Nephron (organoid): Measurements from ENCODE around the gene TENM4.

Experiments used
- H3K27ac Mint-ChIP-seq, 3 experiments: 2 replicates each; pipeline ENCODE4 v1.8.0; 2020; ENCODE audit warnings: mixed read lengths in 3 of 3, mild to moderate bottlenecking in 2 of 3, moderate library complexity in 1 of 3
- H3K27me3 Mint-ChIP-seq: 2 replicates; pipeline ENCODE4 v1.8.0; 2021; ENCODE audit warnings: low read depth, mild to moderate bottlenecking, moderate library complexity, mixed read lengths
- H3K36me3 Mint-ChIP-seq: 2 replicates; pipeline ENCODE4 v1.8.0; 2020; ENCODE audit warnings: low read depth, mixed read lengths
- H3K4me1 Mint-ChIP-seq: 2 replicates; pipeline ENCODE4 v1.8.0; 2020; ENCODE audit warnings: mixed read lengths
- H3K4me3 Mint-ChIP-seq, 3 experiments: 2 replicates each; pipeline ENCODE4 v1.8.0; 2020; ENCODE audit warnings: mild to moderate bottlenecking in 3 of 3, mixed read lengths in 3 of 3, moderate library complexity in 2 of 3
- H3K9me3 Mint-ChIP-seq: 2 replicates; pipeline ENCODE4 v1.8.0; 2020; ENCODE audit warnings: mixed read lengths
- CTCF ChIP-seq, 3 experiments: fragments of 200-600 bp; sonication (generic); IDR thresholded peaks; one replicate each; pipeline ENCODE4 v1.5.0; 2021; ENCODE audit warnings: antibody characterized with exemption in 3 of 3; ENCODE audit not compliant: unreplicated experiment in 3 of 3

The TENM4 gene

GRCh38 chr11:78646564-78647185 lies 794.2 kb downstream of the TENM4 start:
- H3K27me3 Mint-ChIP-seq = peaks cover 11% of the 10 kb centered on the region
- no peak overlapping the region for H3K27ac Mint-ChIP-seq
- H3K4me1 Mint-ChIP-seq = peaks cover 20% of the 10 kb centered on the region
- TF ChIP-seq CTCF (IDR thresholded peaks at IDR 0.05; ENCODE audit: unreplicated experiment in 3 of 3) = peak; percentile 77 to 83 (median 78)
- H3K36me3 Mint-ChIP-seq = no peaks in the 10 kb centered on the region
- H3K4me3 Mint-ChIP-seq = no peak overlapping the region
- no peaks in the 10 kb centered on the region for H3K9me3 Mint-ChIP-seq

DNA sequence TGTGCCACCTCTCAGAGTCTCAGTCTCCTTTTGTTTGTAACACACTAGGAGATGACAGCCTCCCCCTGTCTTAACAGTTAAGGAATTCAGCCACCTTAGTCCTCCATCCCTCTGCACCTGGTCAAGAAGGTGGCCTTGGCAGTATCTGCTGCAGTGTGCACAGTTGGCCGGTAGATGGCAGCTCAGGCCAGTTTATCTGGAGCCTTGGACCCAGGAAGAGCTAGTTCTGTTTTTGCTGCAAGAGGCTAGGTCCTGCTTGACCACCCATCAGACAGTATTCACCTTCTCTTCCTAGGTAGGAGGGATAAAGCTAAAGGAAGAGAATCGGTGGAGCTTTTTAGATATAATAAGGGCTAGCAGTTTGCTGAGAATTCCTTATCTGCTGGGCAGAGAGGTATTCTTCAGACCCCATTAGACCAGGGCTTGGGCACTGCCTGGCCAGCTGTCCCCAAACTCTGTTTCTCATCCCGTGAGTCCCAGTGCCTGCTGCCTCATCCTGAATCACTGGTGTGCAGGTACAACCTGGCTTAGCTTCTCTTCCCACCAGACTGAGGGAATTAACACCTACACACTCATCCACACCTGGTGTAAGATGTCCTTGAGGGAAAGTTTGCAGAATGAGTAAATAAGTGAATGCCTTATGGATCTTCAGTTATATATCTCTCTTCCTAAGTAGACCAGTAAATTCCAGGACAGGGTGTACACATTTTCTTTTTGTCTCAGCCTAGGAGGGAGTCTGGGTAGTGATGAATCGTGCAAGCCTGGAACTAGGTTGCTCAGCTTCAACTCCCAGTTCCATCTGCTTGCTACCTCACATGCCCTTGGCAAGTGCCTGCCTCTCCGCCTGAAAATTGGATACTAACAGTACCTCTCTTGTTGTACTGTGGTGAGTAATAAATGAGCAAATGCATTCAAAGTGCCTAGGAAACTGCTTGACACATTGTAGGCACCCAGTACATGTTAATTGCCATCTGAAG lies 795.3 kb downstream of the TENM4 start:
- peaks cover 11% of the 10 kb centered on the region for H3K27me3 Mint-ChIP-seq
- H3K27ac Mint-ChIP-seq = no peak overlapping the region
- peaks cover 11% of the 10 kb centered on the region for H3K4me1 Mint-ChIP-seq
- H3K36me3 Mint-ChIP-seq = no peaks in the 10 kb centered on the region
- TF ChIP-seq CTCF (IDR thresholded peaks at IDR 0.05; ENCODE audit: unreplicated experiment in 3 of 3) = peak; percentile 94 to 98 (median 95)
- H3K4me3 Mint-ChIP-seq = no peak overlapping the region
- H3K9me3 Mint-ChIP-seq = no peaks in the 10 kb centered on the region

- H3K9me3 Mint-ChIP-seq = no peaks in the 10 kb centered on the region
- H3K27me3 Mint-ChIP-seq = peaks cover 11% of the 10 kb centered on the region
- no peak overlapping the region for H3K4me3 Mint-ChIP-seq
- H3K36me3 Mint-ChIP-seq = no peaks in the 10 kb centered on the region
- TF ChIP-seq CTCF (IDR thresholded peaks at IDR 0.05; ENCODE audit: unreplicated experiment in 3 of 3) = no peak
- peaks cover 2% of the 10 kb centered on the region for H3K4me1 Mint-ChIP-seq
- no peak overlapping the region for H3K27ac Mint-ChIP-seq
These were observed 797.2 kb downstream of the TENM4 start for GRCh38 chr11:78643676-78644056.

- no peak overlapping the region for H3K4me3 Mint-ChIP-seq
- peaks cover 3% of the 10 kb centered on the region for H3K9me3 Mint-ChIP-seq
- no peak for TF ChIP-seq CTCF (IDR thresholded peaks at IDR 0.05; ENCODE audit: unreplicated experiment in 3 of 3)
- no peaks in the 10 kb centered on the region for H3K4me1 Mint-ChIP-seq
- H3K27ac Mint-ChIP-seq = no peak overlapping the region
- H3K27me3 Mint-ChIP-seq = peaks cover 12% of the 10 kb centered on the region
- H3K36me3 Mint-ChIP-seq = no peaks in the 10 kb centered on the region
These were observed 797.7 kb downstream of the TENM4 start for GRCh38 chr11:78642979-78643675.

GRCh38 chr11:78641541-78641940 lies 799.3 kb downstream of the TENM4 start:
- no peaks in the 10 kb centered on the region for H3K4me1 Mint-ChIP-seq
- H3K36me3 Mint-ChIP-seq = no peaks in the 10 kb centered on the region
- H3K9me3 Mint-ChIP-seq = peaks cover 5% of the 10 kb centered on the region
- H3K27me3 Mint-ChIP-seq = peaks cover 15% of the 10 kb centered on the region
- no peak for TF ChIP-seq CTCF (IDR thresholded peaks at IDR 0.05; ENCODE audit: unreplicated experiment in 3 of 3)
- no peak overlapping the region for H3K27ac Mint-ChIP-seq
- H3K4me3 Mint-ChIP-seq = no peak overlapping the region
